MCF 10A (cell line): ENCODE data around the gene APC2. TPM values are rescaled to one million over a fixed set of nuclear protein-coding genes. Genes with fewer than 3 reads are reported as not detected.

Source experiments
- BruUV-seq: library from RNA; stranded (reverse); fragments of 400-500 nt; replicated peaks from 2 replicates; lab custom pipeline; 2021; lab: Mats Ljungman, UMichigan
- CTCF ChIA-PET: fragments of 300-600 bp; sonication (Branson Sonifier 250); formaldehyde crosslinking; extraction: SDS; loops from one replicate; lab custom pipeline; 2021; ENCODE audit warnings: antibody characterized with exemption, inconsistent platforms; lab: Yijun Ruan, JAX
- POLR2A ChIA-PET: fragments of 300-600, 350-650 bp; sonication (Branson Sonifier 250); formaldehyde crosslinking; extraction: SDS; loops from one replicate; lab custom pipeline; 2020; ENCODE audit warnings: antibody characterized with exemption, inconsistent platforms; lab: Yijun Ruan, JAX
- DNase-seq: peaks from one replicate; pipeline ENCODE4 v3.0.0-alpha.2; 2018; ENCODE audit not compliant: unreplicated experiment
- H3K27ac Mint-ChIP-seq: one replicate; pipeline ENCODE4 v1.8.0; 2022; ENCODE audit warnings: mild to moderate bottlenecking, low read depth, mixed read lengths; ENCODE audit not compliant: unreplicated experiment
- H3K27me3 Mint-ChIP-seq: one replicate; pipeline ENCODE4 v1.8.0; 2022; ENCODE audit warnings: mixed read lengths; ENCODE audit not compliant: insufficient read depth, unreplicated experiment
- H3K36me3 Mint-ChIP-seq: one replicate; pipeline ENCODE4 v1.8.0; 2022; ENCODE audit warnings: mild to moderate bottlenecking, moderate library complexity, mixed read lengths; ENCODE audit not compliant: insufficient read depth, unreplicated experiment
- H3K4me1 Mint-ChIP-seq: one replicate; pipeline ENCODE4 v1.8.0; 2022; ENCODE audit warnings: mixed read lengths; ENCODE audit not compliant: insufficient read depth, unreplicated experiment
- H3K4me3 Mint-ChIP-seq: one replicate; pipeline ENCODE4 v1.8.0; 2022; ENCODE audit warnings: mild to moderate bottlenecking, moderate library complexity, mixed read lengths; ENCODE audit not compliant: unreplicated experiment
- H3K9me3 Mint-ChIP-seq: one replicate; pipeline ENCODE4 v1.8.0; 2022; ENCODE audit warnings: mixed read lengths; ENCODE audit not compliant: unreplicated experiment
- CTCF ChIP-seq: fragments of 200-600 bp; IDR thresholded peaks from one replicate; pipeline ENCODE4 v1.8.0; 2022; ENCODE audit warnings: antibody characterized with exemption, mild to moderate bottlenecking; ENCODE audit not compliant: unreplicated experiment
- intact Hi-C: fragments of 100-400 bp; cut with micrococcal nuclease; formaldehyde crosslinking; loops from 2 replicates; pipeline ENCODE4 v1.14.1; 2022
- total RNA-seq: library from RNA; stranded (reverse); gene quantifications from 2 replicates; pipeline ENCODE4 v1.2.3, GENCODE V29; 2022

APC2 gene
- total RNA-seq, 1 experiment from 2014 or later = 0.23 TPM

- ChIA-PET POLR2A (no interaction called here), CTCF (interaction anchor here (0.5 to 1.2 kb wide), 8 partner anchors 9 to 160 kb away, joined by 3 to 6 read pairs (median 4); no protein-coding TSS in a partner anchor)
- peaks cover 6% of the 10 kb centered on the region for H3K4me1 Mint-ChIP-seq
- no peak for TF ChIP-seq CTCF
- BruUV-seq = no TSS peak
- H3K27me3 Mint-ChIP-seq = peaks cover 38% of the 10 kb centered on the region
- intact Hi-C loops = no loop called here
- no peak overlapping the region for H3K27ac Mint-ChIP-seq
- H3K36me3 Mint-ChIP-seq = peaks cover 38% of the 10 kb centered on the region
- no peak for DNase-seq
- peak overlapping the region; percentile 63 for H3K4me3 Mint-ChIP-seq
- H3K9me3 Mint-ChIP-seq = no peaks in the 10 kb centered on the region
Observed at GRCh38 chr19:1445932-1446712, 3.8 kb upstream of the APC2 start.

GRCh38 chr19:1446713-1447481, 3.0 kb upstream of the APC2 start:
- no peak for TF ChIP-seq CTCF

GRCh38 chr19:1447504-1447903, 2.4 kb upstream of the APC2 start:
- ChIA-PET POLR2A (interaction anchor here (0.5 kb wide), 1 partner anchor 52 kb away, joined by 3 read pairs; no protein-coding TSS in a partner anchor), CTCF (no interaction called here)
- H3K36me3 Mint-ChIP-seq = peaks cover 25% of the 10 kb centered on the region
- peaks cover 5% of the 10 kb centered on the region for H3K4me1 Mint-ChIP-seq
- peak overlapping the region; percentile 52 for H3K4me3 Mint-ChIP-seq
- no peak overlapping the region for H3K27ac Mint-ChIP-seq
- TF ChIP-seq CTCF = no peak
- no peak for DNase-seq
- intact Hi-C loops = no loop called here
- BruUV-seq = no TSS peak
- no peaks in the 10 kb centered on the region for H3K9me3 Mint-ChIP-seq
- H3K27me3 Mint-ChIP-seq = peaks cover 43% of the 10 kb centered on the region

More at GRCh38 chr19:1446713-1447481, 3.0 kb upstream of the APC2 start:
- peaks cover 31% of the 10 kb centered on the region for H3K36me3 Mint-ChIP-seq
- no peak overlapping the region for H3K27ac Mint-ChIP-seq
- no TSS peak for BruUV-seq
- ChIA-PET CTCF (interaction anchor here (0.6 kb wide), 1 partner anchor 8 kb away, joined by 3 read pairs; no protein-coding TSS in a partner anchor), POLR2A (interaction anchor here (0.5 kb wide), 1 partner anchor 51 kb away, joined by 3 read pairs; no protein-coding TSS in a partner anchor)
- peaks cover 43% of the 10 kb centered on the region for H3K27me3 Mint-ChIP-seq
- intact Hi-C loops = no loop called here
- H3K4me1 Mint-ChIP-seq = peaks cover 6% of the 10 kb centered on the region
- peak overlapping the region; percentile 52 for H3K4me3 Mint-ChIP-seq
- H3K9me3 Mint-ChIP-seq = no peaks in the 10 kb centered on the region
- no peak for DNase-seq

GRCh38 chr19:1447944-1448343, 2.0 kb upstream of the APC2 start:
- ChIA-PET POLR2A (no interaction called here), CTCF (no interaction called here)
- H3K9me3 Mint-ChIP-seq = no peaks in the 10 kb centered on the region
- no peak overlapping the region for H3K4me3 Mint-ChIP-seq
- DNase-seq = no peak
- TF ChIP-seq CTCF = no peak
- H3K27me3 Mint-ChIP-seq = peaks cover 43% of the 10 kb centered on the region
- H3K4me1 Mint-ChIP-seq = peaks cover under 1% of the 10 kb centered on the region
- no TSS peak for BruUV-seq
- H3K27ac Mint-ChIP-seq = no peak overlapping the region
- H3K36me3 Mint-ChIP-seq = peaks cover 21% of the 10 kb centered on the region
- intact Hi-C loops = no loop called here
